OCI-M1 (cell line): ENCODE results near the gene EIPR1.

Experiments
- DNase-seq: peaks from one replicate; lab custom pipeline; 2025; lab: John Stamatoyannopoulos, UW

EIPR1 gene

GRCh38 chr2:3146772-3147650, 230.6 kb downstream of the EIPR1 start:
- DNase-seq = no peak

- no peak for DNase-seq
Measured at GRCh38 chr2:3146175-3146574, 231.4 kb downstream of the EIPR1 start.

GRCh38 chr2:3145471-3146021, 232.1 kb downstream of the EIPR1 start:
- no peak for DNase-seq

GRCh38 chr2:3144856-3145255, 232.8 kb downstream of the EIPR1 start:
- DNase-seq = no peak

GRCh38 chr2:3143602-3144001, 234.0 kb downstream of the EIPR1 start:
- DNase-seq = no peak

- no peak for DNase-seq
Measured at GRCh38 chr2:3142961-3143571, 234.6 kb downstream of the EIPR1 start.

GRCh38 chr2:3142210-3142609, 235.4 kb downstream of the EIPR1 start:
- no peak for DNase-seq

GRCh38 chr2:3141696-3142095, 235.9 kb downstream of the EIPR1 start:
- DNase-seq = no peak

GRCh38 chr2:3139906-3140305, 237.7 kb downstream of the EIPR1 start:
- no peak for DNase-seq
